K562 (cell line): ENCODE measurements around the gene RTN4. TPM values are rescaled to one million over a fixed set of nuclear protein-coding genes. Genes with fewer than 3 reads are reported as not detected.

Experiments used
- ATF1 ChIP-seq, 2 experiments: fragments of 450-650 bp in 1 of 2; IDR thresholded peaks; 2 replicates each; pipeline ENCODE4 v1.6.1; 2016; ENCODE audit warnings: missing compliant biosample characterization in 1 of 2, missing genetic modification characterization in 1 of 2
- BCOR ChIP-seq: fragments of 450-650 bp; IDR thresholded peaks from 2 replicates; pipeline ENCODE4 v1.6.1; 2016
- CBFB ChIP-seq: sonication (generic); formaldehyde crosslinking; IDR thresholded peaks from 2 replicates; pipeline ENCODE4 v1.4.0; 2020; ENCODE audit warnings: mild to moderate bottlenecking, missing genetic modification reagents
- CEBPB ChIP-seq: fragments of 450-650 bp; IDR thresholded peaks from 2 replicates; pipeline ENCODE4 v1.6.1; 2016; ENCODE audit warnings: missing genetic modification characterization, missing compliant biosample characterization
- CEBPG ChIP-seq, 3 experiments: fragments of 200-800 bp in 1 of 3; sonication (Bioruptor generic) in 1 of 3; sonication (generic) in 1 of 3; formaldehyde crosslinking in 1 of 3; IDR thresholded peaks in 2 of 3; conservative IDR thresholded peaks in 1 of 3; 2 replicates each; pipeline versions ENCODE4 v1.6.1 to v1.8.0; 2016 to 2022; ENCODE audit warnings: missing compliant biosample characterization in 2 of 3, missing genetic modification characterization in 2 of 3, mild to moderate bottlenecking in 1 of 3, missing genetic modification reagents in 1 of 3
- CGGBP1 ChIP-seq: fragments of 250-450 bp; sonication (Bioruptor Pico); IDR thresholded peaks from 2 replicates; pipeline ENCODE4 v1.9.0; 2021; ENCODE audit warnings: mild to moderate bottlenecking
- E2F3 ChIP-seq: fragments of 250-450 bp; sonication (Bioruptor Pico); IDR thresholded peaks from 2 replicates; pipeline ENCODE4 v1.4.0; 2020; ENCODE audit warnings: mild to moderate bottlenecking
- KDM2B ChIP-seq: fragments of 250-450 bp; sonication (Bioruptor Pico); IDR thresholded peaks from 2 replicates; pipeline ENCODE4 v1.8.0; 2021; ENCODE audit warnings: mild to moderate bottlenecking, moderate library complexity
- NR4A1 ChIP-seq, 2 experiments: fragments of 250-450 bp in 1 of 2; fragments of 450-650 bp in 1 of 2; sonication (Bioruptor Pico) in 1 of 2; IDR thresholded peaks; 2 replicates each; pipeline versions ENCODE4 v1.4.0 to v1.6.1; 2016 to 2020; ENCODE audit warnings: mild to moderate bottlenecking in 2 of 2, missing compliant biosample characterization in 1 of 2, missing genetic modification characterization in 1 of 2, moderate library complexity in 1 of 2
- PRDM10 ChIP-seq: fragments of 450-650 bp; IDR thresholded peaks from 2 replicates; pipeline ENCODE4 v1.6.1; 2018; ENCODE audit not compliant: partially characterized antibody
- ZNF277 ChIP-seq: fragments of 250-450 bp; sonication (Bioruptor Pico); IDR thresholded peaks from 2 replicates; pipeline ENCODE4 v1.8.0; 2022; ENCODE audit warnings: inconsistent platforms, mild to moderate bottlenecking, moderate library complexity, borderline replicate concordance
- ZNF740 ChIP-seq, 3 experiments: fragments of 200-800 bp in 1 of 3; sonication (Bioruptor generic) in 1 of 3; sonication (generic) in 1 of 3; formaldehyde crosslinking in 1 of 3; IDR thresholded peaks; 2 replicates each; pipeline versions ENCODE4 v1.6.1 to v1.8.0; 2016 to 2022; ENCODE audit warnings: mild to moderate bottlenecking in 2 of 3, missing compliant biosample characterization in 2 of 3, missing genetic modification characterization in 2 of 3, missing genetic modification reagents in 1 of 3
- polyA plus RNA-seq, 8 experiments: library from polyadenylated mRNA; depleted of rRNA in 4 of 8; stranded (reverse) in 5 of 8; unstranded in 3 of 8; fragments of >200 nt; fragmentation: Nextera tagmentation in 2 of 8; fragmentation: Illumina TruSeq in 1 of 8; extraction: Ambion mirVana in 2 of 8; extraction: Trizol in 1 of 8; gene quantifications; 2 replicates each; pipeline versions ENCODE4 v1.2.1 to v1.2.3, GENCODE V29; 2011 to 2014; ENCODE audit warnings: inconsistent platforms in 1 of 8, missing spikeins in 1 of 8
- total RNA-seq, 7 experiments: library from RNA; depleted of rRNA in 6 of 7; stranded (reverse); fragments of >200 nt in 6 of 7; fragmentation: Illumina TruSeq in 2 of 7; extraction: Trizol in 2 of 7; gene quantifications; 2 replicates each; pipeline versions ENCODE4 v1.2.1 to v1.2.3, GENCODE V29; 2011 to 2021; ENCODE audit warnings: low replicate concordance in 1 of 7

The RTN4 gene
- total and polyA plus RNA-seq, 9 of the 15 experiments (the other 6 are each of a cell fraction or from before 2014, with no cell fraction given): 73.0 to 248 (median 116) TPM

- no peak for TF ChIP-seq E2F3
- no peak for TF ChIP-seq CGGBP1 (CRISPR knock-in tag)
- no peak for TF ChIP-seq CEBPG (CRISPR knock-in tag; IDR thresholded peaks at IDR 0.05)
- peak in 1 of 2 experiments; percentile 44; a peak in 1 of 4 replicates for TF ChIP-seq CEBPG (tag; conservative IDR thresholded peaks at IDR 0.05 in 1 of 2, IDR thresholded peaks at IDR 0.05 in 1 of 2)
- TF ChIP-seq ZNF277 (CRISPR knock-in tag): no peak
- TF ChIP-seq PRDM10: peak; percentile 42
- no peak for TF ChIP-seq ATF1 (CRISPR knock-in tag; IDR thresholded peaks at IDR 0.05)
- no peak for TF ChIP-seq ATF1 (tag; IDR thresholded peaks at IDR 0.05)
- TF ChIP-seq NR4A1 (CRISPR knock-in tag; IDR thresholded peaks at IDR 0.05): no peak
- TF ChIP-seq NR4A1 (tag; IDR thresholded peaks at IDR 0.05): no peak
- no peak for TF ChIP-seq CBFB (CRISPR knock-in tag)
- TF ChIP-seq BCOR: no peak
- no peak for TF ChIP-seq KDM2B (CRISPR knock-in tag)
- TF ChIP-seq ZNF740 (CRISPR knock-in tag; IDR thresholded peaks at IDR 0.05): no peak
- no peak for TF ChIP-seq ZNF740 (tag; IDR thresholded peaks at IDR 0.05)
- TF ChIP-seq CEBPB (tag): peak; percentile 76
Measured at GRCh38 chr2:55019526-55020258, 30.6 kb downstream of the RTN4 start (continued).
